GM19240 (cell line): ENCODE data around the gene ZFHX2.

Source experiments
- DNase-seq: peaks from one replicate; pipeline ENCODE4 v3.0.0; 2011; ENCODE audit warnings: low spot score; ENCODE audit not compliant: insufficient read length

Gene ZFHX2

GRCh38 chr14:23520899-23521533 is 30.5 kb downstream of the ZFHX2 start:
- DNase-seq: no peak

- DNase-seq: no peak
These were observed 32.9 kb downstream of the ZFHX2 start for GRCh38 chr14:23518709-23519108.

GRCh38 chr14:23517650-23518326 is 33.8 kb downstream of the ZFHX2 start:
- no peak for DNase-seq

- no peak for DNase-seq
These were observed 37.0 kb downstream of the ZFHX2 start for GRCh38 chr14:23514644-23514957.

GRCh38 chr14:23513818-23514643 is 37.5 kb downstream of the ZFHX2 start:
- no peak for DNase-seq

GRCh38 chr14:23513005-23513817 is 38.4 kb downstream of the ZFHX2 start:
- no peak for DNase-seq

GRCh38 chr14:23512156-23512555 is 39.4 kb downstream of the ZFHX2 start:
- no peak for DNase-seq

- no peak for DNase-seq
These were observed 57.3 kb downstream of the ZFHX2 start for GRCh38 chr14:23494223-23494622.

- no peak for DNase-seq
These were observed 58.8 kb downstream of the ZFHX2 start for GRCh38 chr14:23492618-23493272.

GRCh38 chr14:23487216-23487615 is 64.3 kb downstream of the ZFHX2 start:
- DNase-seq: no peak

GRCh38 chr14:23486036-23486435 is 65.5 kb downstream of the ZFHX2 start:
- no peak for DNase-seq

GRCh38 chr14:23485326-23485725 is 66.2 kb downstream of the ZFHX2 start:
- no peak for DNase-seq

GRCh38 chr14:23483236-23483854 is 68.2 kb downstream of the ZFHX2 start:
- DNase-seq: no peak

GRCh38 chr14:23482823-23483148 is 68.8 kb downstream of the ZFHX2 start:
- DNase-seq: no peak

GRCh38 chr14:23481979-23482822 is 69.4 kb downstream of the ZFHX2 start:
- DNase-seq: no peak

- DNase-seq: no peak
These were observed 70.1 kb downstream of the ZFHX2 start for GRCh38 chr14:23481362-23481970.

GRCh38 chr14:23478109-23478759 is 73.3 kb downstream of the ZFHX2 start:
- no peak for DNase-seq

- no peak for DNase-seq
These were observed 80.6 kb downstream of the ZFHX2 start for GRCh38 chr14:23470947-23471346.
